ENCODE measurements around the gene RASSF1.

GRCh38 chr3:50357481-50357880, 16.8 kb upstream of the RASSF1 start:
- no peak for TF ChIP-seq EZH2phosphoT487 (IDR thresholded peaks at IDR 0.05; ENCODE audit: borderline replicate concordance, low read length)
- TF ChIP-seq CTCF (conservative IDR thresholded peaks at IDR 0.05; ENCODE audit: low read depth, low read length), result no peak

All from PC-3 (cell line).